ENCODE data around the gene CTNNBL1. TPM values are rescaled to one million over a fixed set of nuclear protein-coding genes. Genes with fewer than 3 reads are reported as not detected.
A peak's percentile ranks its signal among the peaks of the same experiment; 100 is the strongest.
"Not testable (repeated sequence)": the region's sequence is repeated elsewhere in the genome, so short reads cannot be mapped to it uniquely, and the experiment has no call there.

The CTNNBL1 gene
- total RNA-seq, 6 experiments from 2014 or later, result 16.3 to 41.8 (median 28.8) TPM

DNA sequence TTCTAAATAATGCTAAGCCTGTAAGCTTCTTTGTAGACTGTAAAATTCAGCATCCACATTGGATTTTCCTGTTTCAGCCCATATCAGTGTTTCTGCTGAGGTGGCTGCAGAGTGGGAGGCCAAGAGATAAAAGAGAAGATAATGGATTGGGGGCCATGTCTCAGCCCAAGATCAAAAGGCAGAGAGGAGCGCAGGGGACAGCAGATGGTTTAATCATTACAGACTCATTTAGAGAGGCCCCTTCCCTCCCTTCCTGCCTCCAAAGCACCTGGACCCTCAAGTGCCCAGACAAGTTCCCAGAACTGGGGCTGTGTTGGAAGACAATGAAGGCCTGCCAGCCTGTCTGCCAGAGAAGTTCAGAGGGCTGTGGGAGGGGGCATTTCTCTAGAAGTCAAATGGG lies 20.4 kb upstream of the CTNNBL1 start:
- 71% methylated on average over 1 of the region's 1 CpG for WGBS (ENCODE audit: insufficient coverage, low coverage, low lambda C conversion rate, missing lambda C conversion rate)

DNA sequence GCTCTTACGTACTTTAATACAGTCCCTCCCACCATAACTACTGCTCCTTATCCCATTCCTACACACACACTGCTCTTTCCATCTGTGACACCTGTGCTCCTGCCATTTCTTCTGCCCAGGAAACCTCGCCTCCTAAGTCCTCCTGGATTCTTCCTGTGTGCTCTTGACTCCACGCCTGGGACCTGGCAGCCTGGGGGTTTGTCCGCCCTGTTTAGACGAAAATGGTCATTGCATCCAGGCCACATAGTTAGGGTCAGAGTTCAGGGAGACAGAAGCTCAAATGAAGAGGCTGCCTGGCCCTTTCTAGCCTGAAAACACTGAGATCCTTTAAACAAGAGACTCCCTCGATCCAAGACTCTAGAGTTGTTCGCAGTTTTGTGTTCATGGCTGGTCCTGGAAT lies 17.4 kb upstream of the CTNNBL1 start:
- TF ChIP-seq, protein P1, sequence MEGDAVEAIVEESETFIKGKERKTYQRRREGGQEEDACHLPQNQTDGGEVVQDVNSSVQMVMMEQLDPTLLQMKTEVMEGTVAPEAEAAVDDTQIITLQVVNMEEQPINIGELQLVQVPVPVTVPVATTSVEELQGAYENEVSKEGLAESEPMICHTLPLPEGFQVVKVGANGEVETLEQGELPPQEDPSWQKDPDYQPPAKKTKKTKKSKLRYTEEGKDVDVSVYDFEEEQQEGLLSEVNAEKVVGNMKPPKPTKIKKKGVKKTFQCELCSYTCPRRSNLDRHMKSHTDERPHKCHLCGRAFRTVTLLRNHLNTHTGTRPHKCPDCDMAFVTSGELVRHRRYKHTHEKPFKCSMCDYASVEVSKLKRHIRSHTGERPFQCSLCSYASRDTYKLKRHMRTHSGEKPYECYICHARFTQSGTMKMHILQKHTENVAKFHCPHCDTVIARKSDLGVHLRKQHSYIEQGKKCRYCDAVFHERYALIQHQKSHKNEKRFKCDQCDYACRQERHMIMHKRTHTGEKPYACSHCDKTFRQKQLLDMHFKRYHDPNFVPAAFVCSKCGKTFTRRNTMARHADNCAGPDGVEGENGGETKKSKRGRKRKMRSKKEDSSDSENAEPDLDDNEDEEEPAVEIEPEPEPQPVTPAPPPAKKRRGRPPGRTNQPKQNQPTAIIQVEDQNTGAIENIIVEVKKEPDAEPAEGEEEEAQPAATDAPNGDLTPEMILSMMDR (IDR thresholded peaks at IDR 0.05), result no peak
- no peak for TF ChIP-seq POLR2A (IDR thresholded peaks at IDR 0.05)
- no peak overlapping the region for H3K4me3 ChIP-seq
- H3K27me3 ChIP-seq, result no peaks in the 10 kb centered on the region
- 73% methylated on average over 7 of the region's 7 CpGs for WGBS (ENCODE audit: insufficient coverage, low coverage, low lambda C conversion rate, missing lambda C conversion rate)
- no peaks in the 10 kb centered on the region for H3K9me3 ChIP-seq
- peak in 2 of 4 donors; percentile 19 to 26 for ATAC-seq
- H3K36me3 ChIP-seq, result no peaks in the 10 kb centered on the region
- H3K4me1 ChIP-seq, result peaks cover 0 to 29% (median 4%) of the 10 kb centered on the region in 4 donors
- peak in 1 of 3 donors; percentile 58 for DNase-seq
- H3K27ac ChIP-seq, result peak overlapping the region in 1 of 3 donors; percentile 54
- intact Hi-C loops (cut with DNase I), result no loop called here

More for the DNA sequence above, 20.4 kb upstream of the CTNNBL1 start:
- H3K9me3 ChIP-seq, result no peaks in the 10 kb centered on the region
- no peak for TF ChIP-seq POLR2A (IDR thresholded peaks at IDR 0.05)
- TF ChIP-seq, protein P1 (IDR thresholded peaks at IDR 0.05), result no peak
- no peak for DNase-seq
- peaks cover 0 to 22% (median 4%) of the 10 kb centered on the region in 4 donors for H3K4me1 ChIP-seq
- H3K4me3 ChIP-seq, result no peak overlapping the region
- no peaks in the 10 kb centered on the region for H3K36me3 ChIP-seq
- intact Hi-C loops (cut with DNase I), result no loop called here
- no peak for ATAC-seq
- H3K27me3 ChIP-seq, result no peaks in the 10 kb centered on the region
- no peak overlapping the region for H3K27ac ChIP-seq

DNA sequence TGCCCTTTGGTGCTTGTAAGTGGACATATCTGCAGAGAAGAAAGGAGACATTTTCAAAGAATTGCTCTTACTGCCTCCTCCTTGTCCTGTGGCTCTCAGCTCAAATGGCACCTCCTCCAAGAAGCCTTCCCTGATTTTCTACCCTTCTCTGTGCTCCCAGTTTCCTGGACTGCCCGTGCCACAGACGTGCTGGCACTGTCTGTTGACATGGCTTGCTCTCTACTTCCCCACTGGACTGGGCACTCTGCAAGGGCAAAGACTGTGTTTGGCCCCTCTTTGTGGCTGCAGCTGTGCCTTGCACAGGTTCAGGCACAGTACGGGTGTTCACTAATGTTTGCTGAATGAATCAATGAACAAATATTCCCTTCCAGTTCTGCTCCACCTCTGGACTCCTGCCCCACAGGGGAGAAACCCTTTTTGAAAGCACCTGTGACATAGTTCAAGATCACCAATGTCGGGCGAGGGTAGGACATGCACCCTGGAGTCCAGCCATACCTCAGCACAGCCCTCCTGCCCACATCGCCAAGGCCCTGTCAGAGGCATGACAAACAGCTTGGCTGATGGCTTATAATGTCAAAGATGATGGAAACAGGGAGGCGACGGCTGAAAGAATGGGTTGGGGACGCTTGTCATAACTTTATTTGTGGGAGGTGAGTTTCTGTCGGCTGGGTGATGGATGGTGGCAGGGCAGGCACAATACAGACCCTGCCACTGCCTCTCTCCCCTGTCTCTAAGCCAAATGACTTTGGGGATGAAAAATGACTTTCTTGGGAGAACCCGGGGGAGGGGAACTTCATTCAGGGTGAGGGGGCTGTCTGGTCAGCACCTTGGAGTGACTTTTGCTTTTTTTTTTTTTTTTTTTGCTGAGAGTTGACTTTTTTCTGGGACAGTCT lies 15.6 kb upstream of the CTNNBL1 start:
- ATAC-seq (peak; percentile 80 to 90 (median 88)), DNase-seq (peak; percentile 66 to 93 (median 81))
- no peak overlapping the region for H3K4me3 ChIP-seq
- peaks cover 0 to 29% (median 4%) of the 10 kb centered on the region in 4 donors for H3K4me1 ChIP-seq
- intact Hi-C loops (cut with DNase I), result no loop called here
- no peaks in the 10 kb centered on the region for H3K27me3 ChIP-seq
- no peak for TF ChIP-seq POLR2A (IDR thresholded peaks at IDR 0.05)
- TF ChIP-seq, protein P1 (IDR thresholded peaks at IDR 0.05), result no peak
- H3K9me3 ChIP-seq, result no peaks in the 10 kb centered on the region
- WGBS (ENCODE audit: insufficient coverage, low coverage, low lambda C conversion rate, missing lambda C conversion rate), result 33% methylated on average over 11 of the region's 11 CpGs
- H3K27ac ChIP-seq, result peak overlapping the region in 1 of 3 donors; percentile 67
- no peaks in the 10 kb centered on the region for H3K36me3 ChIP-seq

DNA sequence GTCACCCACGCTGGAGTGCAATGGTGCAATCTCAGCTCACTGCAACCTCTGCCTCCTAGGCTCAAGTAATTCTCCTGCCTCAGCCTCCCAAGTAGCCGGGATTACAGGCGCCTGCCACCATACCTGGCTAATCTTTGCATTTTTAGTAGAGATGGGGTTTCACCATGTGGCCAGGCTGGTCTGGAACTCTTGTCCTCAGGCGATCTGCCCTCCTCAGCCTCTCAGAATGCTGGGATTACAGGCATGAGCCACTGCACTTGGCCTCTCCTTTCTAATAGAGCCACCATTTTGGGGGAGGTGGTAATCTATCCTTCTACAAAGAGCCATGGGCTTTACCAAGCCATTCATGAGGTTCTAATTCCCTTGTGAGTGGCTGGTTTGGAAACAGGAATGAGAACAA lies 14.1 kb upstream of the CTNNBL1 start:
- H3K4me3 ChIP-seq; H3K9me3 ChIP-seq; H3K27ac ChIP-seq; H3K36me3 ChIP-seq; intact Hi-C loops (cut with DNase I); ATAC-seq; H3K27me3 ChIP-seq; DNase-seq: not testable (repeated sequence)
- H3K4me1 ChIP-seq, result peaks cover 0 to 29% (median 4%) of the 10 kb centered on the region in 4 donors
- 72% methylated on average over 3 of the region's 4 CpGs for WGBS (ENCODE audit: insufficient coverage, low coverage, low lambda C conversion rate, missing lambda C conversion rate)

DNA sequence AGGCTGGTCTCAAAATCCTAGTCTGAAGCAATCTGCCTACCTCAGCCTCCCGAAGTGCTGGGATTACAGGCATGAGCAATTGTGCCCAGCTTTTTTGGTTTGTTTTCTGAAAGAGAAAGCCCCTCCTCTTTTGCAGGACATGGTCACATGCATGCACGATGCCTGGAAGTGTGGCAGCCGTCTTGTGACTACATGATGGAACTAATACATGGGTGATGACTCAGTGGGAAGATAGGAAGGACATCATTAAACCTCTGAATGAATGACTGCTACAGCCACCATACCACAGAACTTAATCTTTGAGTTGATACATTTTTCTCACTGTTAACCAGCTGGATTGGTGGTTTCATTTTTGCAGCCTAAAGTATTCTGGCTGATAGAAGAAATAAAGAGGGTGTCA lies 13.4 kb upstream of the CTNNBL1 start:
- Histone ChIP-seq H3K4me1 (peaks cover 0 to 29% (median 4%) of the 10 kb centered on the region in 4 donors), H3K27ac (no peak overlapping the region), H3K36me3 (no peaks in the 10 kb centered on the region), H3K9me3 (no peaks in the 10 kb centered on the region), H3K27me3 (no peaks in the 10 kb centered on the region), H3K4me3 (no peak overlapping the region)
- ATAC-seq (no peak), DNase-seq (no peak)
- intact Hi-C loops (cut with DNase I), result no loop called here
- WGBS (ENCODE audit: insufficient coverage, low coverage, low lambda C conversion rate, missing lambda C conversion rate), result 24% methylated on average over 3 of the region's 3 CpGs
- TF ChIP-seq, protein P1 (IDR thresholded peaks at IDR 0.05), result no peak
- TF ChIP-seq POLR2A (IDR thresholded peaks at IDR 0.05), result no peak
